Right renal pelvis (tissue), 4 donors: ENCODE results near the gene ABCC3. TPM values are rescaled to one million over a fixed set of nuclear protein-coding genes. Genes with fewer than 3 reads are reported as not detected.

Experiments
- DNase-seq, 4 donors: peaks; one replicate each; pipeline ENCODE4 v3.0.0-alpha.2; 2013; ENCODE audit warnings: low read depth in 4 of 4, low spot score in 3 of 4, missing footprints in 1 of 4
- polyA plus RNA-seq, 4 donors: library from polyadenylated mRNA; unstranded; fragments of 120-200 nt; gene quantifications; one replicate each; pipeline ENCODE4 v1.2.1, GENCODE V29; 2013; ENCODE audit not compliant: insufficient read length in 4 of 4

ABCC3 gene
- polyA plus RNA-seq, 4 donors, result 6.9 to 11.3 (median 9.7) TPM

DNA sequence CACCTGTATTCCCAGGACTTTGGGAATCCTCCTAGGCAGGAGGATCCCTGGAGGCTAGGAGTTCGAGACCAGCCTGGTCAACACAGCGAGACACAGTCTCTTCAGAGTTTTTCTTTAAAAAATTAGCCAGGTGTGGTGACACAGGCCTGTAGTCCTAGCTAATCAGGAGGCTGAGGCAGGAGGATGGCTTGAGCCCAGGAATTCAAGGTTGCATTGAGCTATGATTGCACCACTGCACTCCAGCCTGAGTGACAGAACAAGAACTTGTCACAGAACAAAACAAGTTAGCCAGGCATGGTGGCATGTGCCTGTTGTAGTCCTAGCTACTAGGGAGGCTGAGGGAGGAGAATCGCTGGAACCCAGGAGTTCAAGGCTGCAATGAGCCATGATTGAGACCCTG lies 48.3 kb downstream of the ABCC3 start:
- no peak for DNase-seq

DNA sequence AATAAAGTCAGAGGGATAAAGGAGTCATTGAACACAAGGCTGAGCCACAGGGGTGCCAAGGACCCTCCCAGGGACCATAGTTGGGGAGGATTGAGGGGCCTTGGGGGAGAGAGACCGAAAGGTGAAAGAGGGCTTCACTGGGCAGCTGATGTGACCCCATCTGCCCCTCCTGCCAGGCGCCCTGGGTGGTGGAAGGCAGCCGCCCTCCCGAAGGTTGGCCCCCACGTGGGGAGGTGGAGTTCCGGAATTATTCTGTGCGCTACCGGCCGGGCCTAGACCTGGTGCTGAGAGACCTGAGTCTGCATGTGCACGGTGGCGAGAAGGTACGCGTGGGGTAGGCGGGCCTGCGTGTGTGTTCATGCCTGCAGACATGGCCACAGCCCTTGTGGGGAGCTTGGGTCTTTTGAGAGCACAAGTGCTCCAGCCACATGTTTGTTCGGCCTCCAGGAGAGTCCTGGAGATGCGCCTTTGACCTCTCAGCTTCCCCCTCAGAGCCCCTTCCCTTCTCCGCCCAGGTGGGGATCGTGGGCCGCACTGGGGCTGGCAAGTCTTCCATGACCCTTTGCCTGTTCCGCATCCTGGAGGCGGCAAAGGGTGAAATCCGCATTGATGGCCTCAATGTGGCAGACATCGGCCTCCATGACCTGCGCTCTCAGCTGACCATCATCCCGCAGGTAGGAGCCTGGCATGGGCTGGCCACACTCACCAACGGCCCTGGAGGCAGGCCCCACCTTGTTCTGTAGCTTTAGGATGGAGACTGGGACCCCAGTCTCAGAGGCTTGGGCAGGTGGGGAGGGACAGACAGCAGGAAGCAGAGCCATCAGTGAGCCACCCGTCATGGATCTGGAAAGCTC lies 49.0 kb downstream of the ABCC3 start:
- DNase-seq, result no peak

DNA sequence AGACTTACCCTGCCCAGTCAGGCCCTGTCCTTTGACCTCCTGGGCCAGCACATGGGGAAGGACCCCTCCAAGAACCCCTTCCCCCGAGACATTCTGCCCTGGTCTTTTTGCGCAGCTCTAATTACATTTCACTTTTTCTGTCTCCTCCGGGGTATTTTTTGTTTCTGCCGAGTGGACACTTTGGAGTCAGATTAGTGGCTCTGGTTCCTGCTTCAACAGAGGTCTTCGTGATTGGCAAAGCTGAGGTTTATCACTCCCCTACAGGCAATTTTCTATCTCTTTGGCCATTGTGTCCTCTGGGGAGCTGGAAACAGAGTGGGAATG lies 49.6 kb downstream of the ABCC3 start:
- DNase-seq, result no peak

DNA sequence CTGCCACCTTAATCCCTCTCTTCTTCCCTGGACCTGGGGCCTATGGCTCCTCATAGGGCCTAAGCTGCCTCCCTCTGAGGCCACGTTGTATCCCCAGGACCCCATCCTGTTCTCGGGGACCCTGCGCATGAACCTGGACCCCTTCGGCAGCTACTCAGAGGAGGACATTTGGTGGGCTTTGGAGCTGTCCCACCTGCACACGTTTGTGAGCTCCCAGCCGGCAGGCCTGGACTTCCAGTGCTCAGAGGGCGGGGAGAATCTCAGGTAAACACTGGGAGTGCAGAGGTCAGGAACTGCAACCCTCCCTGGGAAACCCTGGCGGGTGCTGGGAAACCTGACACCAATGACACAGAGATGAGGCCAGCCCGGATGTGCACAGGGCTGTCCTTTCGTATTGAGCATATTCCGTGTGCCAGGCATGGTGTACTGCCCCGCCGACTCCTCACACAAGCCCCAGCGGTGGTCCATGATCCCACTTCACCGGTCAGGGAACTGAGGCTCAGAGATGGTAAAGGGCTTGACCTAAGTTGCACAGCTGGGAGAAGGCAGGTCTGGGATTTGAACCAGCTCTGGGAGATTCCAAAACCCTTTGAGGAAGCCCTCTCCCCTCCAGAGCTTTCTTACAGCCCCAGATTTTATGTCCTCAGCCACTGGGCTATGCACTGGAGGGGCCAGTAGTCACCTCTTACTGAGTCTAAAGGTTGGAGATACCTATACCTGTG lies 50.1 kb downstream of the ABCC3 start:
- DNase-seq, result no peak

DNA sequence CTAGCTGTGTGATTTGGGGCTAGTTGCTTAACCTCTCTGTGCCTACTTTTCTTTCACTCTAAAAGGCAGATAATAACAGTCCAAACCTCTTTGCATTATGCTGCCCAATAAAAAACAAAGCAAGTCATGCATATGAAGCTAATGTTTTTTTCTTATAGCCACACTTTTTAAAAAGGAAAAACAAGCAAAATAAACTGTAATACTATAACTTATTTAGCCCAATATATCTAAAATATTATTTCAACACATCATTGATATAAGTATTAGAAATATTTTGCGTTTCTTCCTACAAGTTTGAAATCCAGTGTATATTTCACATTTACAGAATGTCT lies 50.6 kb downstream of the ABCC3 start:
- DNase-seq, result no peak

DNA sequence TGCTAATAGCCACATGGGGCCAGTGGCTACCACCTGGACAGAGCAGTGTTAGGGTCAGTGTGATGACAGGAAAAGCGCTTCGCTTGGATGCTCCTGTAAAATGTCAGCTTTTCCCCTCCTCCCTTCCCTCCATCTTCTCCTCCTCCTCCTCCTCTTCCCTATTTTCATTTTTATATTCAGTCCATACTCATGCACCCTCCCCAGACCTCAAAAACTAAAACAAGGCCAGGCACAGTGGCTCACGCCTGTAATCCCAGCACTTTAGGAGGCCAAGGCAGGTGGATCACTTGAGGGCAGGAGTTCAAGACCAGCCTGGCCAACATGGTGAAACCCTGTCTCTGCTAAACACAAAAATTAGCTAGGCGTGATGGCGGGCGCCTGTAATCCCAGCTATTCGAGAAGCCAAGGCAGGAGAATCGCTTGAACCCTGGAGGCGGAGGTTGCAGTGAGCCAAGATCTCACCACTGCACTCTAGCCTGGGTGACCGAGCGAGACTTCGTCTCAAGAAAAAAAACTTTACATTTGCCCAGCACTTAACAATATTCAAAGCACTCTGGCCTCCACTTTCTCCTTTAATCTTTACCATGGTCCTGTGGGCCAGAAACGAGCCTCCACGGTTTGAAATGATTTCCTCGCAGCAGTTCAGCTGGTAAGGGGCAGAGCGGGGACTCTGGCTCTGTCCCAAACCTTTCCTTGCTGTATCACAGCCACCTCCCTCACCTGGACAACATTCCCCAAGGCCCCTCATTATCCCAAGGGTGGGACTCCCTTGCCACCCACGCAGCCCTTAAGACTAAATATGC lies 51.2 kb downstream of the ABCC3 start:
- no peak for DNase-seq

DNA sequence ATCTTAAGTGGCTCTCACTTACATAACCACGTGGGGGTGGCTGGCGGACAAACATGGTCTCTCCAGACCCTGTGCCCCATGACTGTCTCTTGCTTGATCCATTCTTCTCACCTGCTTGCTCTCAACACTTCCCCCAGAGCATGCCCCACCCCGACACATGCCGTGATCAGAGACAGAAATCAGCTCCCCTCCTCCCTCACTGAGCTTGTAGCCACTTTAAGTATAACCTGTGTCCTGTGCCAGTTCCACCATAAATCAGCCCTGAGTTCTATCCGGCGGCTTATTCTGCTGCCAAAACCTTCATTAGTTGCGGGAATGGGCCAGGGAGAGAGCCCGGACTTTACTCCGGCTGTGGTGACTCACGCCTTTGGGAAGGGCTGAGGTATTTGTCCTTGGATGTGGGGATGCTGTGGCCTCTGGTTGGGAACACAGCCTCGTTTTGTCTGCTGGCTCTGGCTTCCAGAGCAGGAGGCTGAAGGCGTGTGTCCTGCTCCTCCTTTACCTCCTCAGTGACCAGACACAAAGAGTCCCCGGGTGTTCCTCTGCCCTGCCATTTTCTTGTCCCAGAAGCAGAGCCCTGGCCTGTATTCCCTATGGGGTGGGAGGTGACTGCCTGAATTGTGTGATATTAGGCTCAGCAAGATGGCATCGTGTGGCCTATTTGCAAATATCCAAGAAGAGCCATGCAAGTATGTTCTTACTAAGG lies 52.0 kb downstream of the ABCC3 start:
- no peak for DNase-seq

DNA sequence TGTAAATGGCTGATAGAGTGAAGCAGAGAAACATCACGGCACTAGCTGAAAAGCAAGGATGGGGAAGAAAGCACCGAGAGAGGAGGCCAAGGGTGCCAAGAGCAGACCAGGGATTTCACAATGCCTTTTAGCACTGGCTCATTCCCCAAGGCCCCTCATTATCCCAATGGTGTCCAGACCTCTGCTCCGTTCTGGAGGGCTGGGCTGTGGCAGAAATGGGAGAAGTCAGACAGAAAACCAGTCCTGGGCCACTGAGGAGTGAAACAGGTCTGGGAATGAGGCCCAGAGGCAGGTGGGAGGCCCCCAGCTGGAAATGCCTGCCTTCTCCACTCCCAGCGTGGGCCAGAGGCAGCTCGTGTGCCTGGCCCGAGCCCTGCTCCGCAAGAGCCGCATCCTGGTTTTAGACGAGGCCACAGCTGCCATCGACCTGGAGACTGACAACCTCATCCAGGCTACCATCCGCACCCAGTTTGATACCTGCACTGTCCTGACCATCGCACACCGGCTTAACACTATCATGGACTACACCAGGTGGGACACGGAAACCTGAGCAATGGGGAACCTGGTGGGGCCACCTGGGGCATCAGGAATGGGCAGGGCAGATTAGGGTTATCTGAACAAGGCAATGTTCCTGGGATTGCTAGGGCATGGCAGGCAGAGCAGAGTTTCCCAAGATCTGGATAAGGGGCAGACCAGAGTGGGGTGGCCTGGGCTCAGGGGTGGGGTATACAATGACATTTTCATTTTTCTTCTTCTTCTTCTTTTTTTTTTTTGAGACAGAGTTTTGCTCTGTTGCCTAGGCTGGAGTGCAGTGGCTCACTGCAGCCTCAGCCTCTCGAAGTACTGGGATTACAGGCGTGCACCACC lies 52.8 kb downstream of the ABCC3 start:
- no peak for DNase-seq

DNA sequence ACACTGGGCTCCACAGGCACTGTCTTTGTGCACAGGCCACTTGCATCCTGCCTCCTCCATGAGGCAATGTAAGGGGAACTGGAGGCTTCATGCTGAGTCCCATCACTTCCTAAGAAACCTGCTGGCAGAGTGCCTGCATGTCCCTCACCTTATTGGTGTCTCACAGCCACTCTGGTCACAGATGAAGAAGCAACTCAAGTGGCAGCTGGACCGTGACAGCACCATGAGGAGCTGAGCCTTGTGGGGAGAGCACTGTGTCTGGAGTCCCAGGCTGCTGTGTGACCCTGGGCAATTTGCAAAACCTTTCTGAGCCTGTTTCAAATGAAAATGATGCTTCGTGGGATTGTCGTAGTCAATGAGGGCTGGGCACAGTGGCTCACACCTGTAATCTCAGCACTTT lies 53.6 kb downstream of the ABCC3 start:
- no peak for DNase-seq

DNA sequence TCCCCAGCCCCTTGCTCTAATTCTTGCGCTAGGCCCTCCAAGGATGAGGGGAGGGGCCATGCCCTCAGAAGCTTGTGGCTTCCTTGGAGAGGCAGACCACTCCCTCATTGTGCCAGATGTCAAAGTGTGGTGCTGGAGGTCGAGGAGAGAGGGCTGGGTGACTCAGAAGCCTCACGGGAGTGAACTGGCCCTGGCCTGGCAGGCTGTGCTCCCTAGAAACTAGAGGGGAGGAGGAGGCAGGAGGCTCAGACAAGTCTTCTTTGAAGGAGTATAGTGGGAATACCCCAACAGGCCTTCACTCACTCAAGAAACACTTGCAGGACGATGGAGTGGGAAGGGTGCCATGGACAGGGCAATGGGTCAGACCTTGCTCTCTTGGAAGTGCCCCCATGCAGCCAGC lies 54.6 kb downstream of the ABCC3 start:
- DNase-seq, result no peak

DNA sequence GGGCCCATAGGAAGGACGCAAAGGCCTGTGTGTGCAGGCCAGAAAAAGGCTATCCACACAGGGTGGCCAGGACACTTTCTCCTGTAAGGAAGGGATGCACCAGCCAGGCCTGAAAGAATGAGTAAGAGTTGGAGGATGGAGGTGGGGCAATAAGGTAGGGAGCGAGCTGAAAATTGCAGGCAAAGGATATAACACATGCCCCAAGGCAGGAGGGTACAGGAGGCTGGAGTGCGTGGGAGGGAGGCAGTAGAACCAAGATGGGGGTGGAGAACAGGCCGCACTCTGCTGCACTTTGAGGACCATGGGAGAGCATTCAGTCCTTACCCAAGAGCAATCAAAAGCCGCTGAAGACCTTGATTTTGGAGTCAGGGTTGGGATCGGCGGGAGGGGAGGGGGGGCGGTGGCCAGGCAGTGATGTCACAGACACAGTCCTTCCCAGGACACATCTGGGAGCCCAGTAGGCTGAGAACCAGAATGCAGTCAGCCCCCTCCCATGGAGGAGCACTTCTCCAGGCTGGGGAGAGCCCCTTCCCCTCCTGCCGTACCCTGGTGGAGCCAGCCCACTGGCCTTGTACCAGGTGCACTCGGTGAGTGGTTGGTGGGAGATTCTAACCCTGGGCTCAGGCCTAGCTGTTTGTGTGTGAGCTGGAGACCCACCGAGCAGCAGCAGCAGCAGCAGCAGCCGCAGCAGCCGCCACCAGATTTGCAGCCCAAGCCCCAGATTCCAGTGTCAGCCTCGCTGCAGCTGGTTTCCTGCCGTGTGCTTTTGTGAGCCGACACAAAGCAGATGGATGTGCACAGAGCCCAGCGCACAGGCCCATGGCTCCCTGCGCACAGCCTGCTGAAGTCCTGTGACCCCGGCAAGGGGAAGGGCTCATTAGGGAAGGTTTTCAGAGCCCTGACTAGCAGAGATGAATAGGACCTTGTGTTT lies 55.5 kb downstream of the ABCC3 start:
- no peak for DNase-seq

DNA sequence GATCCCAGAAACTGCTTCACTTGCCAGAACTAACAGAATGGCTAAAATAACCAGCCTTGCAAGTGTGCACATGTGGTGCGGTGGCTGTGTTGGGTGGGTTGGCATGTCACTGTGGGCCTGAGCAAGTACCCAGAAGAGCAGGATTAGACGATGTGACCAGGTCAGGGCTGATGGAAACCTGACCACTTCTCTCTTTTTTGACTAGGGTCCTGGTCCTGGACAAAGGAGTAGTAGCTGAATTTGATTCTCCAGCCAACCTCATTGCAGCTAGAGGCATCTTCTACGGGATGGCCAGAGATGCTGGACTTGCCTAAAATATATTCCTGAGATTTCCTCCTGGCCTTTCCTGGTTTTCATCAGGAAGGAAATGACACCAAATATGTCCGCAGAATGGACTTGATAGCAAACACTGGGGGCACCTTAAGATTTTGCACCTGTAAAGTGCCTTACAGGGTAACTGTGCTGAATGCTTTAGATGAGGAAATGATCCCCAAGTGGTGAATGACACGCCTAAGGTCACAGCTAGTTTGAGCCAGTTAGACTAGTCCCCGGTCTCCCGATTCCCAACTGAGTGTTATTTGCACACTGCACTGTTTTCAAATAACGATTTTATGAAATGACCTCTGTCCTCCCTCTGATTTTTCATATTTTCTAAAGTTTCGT lies 56.3 kb downstream of the ABCC3 start:
- DNase-seq, result no peak

DNA sequence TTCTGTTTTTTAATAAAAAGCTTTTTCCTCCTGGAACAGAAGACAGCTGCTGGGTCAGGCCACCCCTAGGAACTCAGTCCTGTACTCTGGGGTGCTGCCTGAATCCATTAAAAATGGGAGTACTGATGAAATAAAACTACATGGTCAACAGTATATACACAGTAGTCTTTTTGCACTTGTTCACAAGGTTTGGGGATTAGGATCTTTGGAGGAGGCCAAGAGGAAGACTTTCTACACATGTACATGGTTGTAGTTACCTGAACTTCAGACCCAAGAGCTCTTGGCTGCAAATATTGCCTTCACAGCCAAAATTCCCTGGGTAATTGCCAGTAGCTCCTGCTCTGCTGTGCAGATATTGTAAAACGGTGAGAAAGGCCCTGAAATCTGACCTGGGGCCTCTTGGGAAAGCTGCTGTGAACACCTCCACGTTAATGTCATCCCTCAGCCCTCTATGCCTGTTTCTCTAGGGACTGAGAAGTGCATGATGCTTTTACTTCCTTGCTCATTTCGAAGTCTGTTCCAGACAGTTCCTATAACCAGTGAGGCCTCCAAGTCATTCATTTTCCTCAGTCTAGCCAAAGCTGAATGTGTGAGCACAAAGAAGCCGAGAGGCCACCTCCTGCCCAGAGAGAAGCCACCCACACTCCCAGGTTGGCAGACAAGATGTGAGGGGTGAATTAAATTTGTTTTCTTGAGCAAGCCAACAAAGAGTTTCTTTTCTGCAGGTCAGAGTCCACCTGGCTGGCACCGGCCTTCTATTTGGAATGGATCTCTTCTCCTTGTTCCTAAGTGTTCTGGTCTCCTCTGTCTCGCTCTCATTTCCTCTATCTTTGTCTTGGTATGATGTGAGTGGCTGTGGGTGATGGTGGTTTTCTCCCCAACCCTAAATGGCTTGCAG lies 57.1 kb downstream of the ABCC3 start:
- DNase-seq, result no peak

DNA sequence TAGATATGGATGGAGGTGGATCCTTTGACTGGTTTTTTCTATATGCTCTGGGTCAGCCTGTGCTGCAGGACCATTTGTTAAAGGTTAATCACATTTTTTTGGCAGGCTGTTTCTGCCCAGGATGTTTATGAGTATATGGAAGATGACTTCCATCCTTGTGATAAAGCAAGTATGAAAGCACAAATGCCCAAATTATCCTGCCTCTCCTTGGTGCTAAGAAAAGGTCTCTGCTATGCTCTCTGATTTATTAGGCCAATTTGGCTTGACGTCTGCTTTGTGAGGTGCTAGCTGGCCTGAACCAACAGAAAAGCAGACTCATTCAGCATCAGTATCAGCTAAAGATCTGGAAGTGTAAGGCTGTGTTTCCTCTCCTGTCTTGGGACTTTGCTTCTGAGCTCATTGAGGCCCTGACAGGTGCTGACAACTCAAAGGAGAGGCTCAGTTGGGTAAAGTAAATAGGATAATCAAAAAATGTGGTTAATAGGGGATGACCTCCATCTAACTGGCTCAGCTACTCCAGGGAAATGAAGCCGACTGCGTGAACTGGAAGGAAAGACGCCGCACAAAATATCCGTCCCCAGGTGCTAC lies 57.9 kb downstream of the ABCC3 start:
- no peak for DNase-seq

DNA sequence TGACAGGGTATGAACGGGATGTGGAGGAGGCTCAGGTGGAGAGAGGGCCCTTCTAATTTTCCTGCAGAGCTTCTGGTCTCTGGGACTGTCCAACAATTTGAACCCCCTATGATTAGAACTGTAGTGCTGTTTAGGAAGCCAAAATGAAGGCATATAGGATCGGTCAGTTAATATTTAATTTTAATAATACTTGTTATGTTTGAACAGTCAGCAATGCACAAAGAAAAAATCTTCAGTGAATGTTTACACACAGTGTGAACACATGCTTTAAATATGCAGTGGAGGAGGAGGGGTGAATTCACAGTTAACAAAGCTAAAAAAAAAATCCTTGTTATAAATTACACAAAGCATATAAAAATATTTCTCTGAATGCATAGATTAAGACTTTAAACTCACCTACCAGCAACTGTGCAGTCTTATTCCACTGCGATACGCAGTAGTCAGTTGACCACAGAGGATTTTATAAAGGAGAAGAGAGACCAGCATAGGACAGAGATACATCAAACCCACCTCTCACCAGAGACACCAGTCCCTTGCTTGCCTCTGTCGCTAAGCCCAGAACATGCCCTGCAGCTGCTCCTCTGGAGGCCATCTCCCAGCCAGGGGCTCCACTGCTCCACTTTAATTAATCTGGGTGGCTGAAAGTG lies 58.5 kb downstream of the ABCC3 start:
- DNase-seq, result no peak

DNA sequence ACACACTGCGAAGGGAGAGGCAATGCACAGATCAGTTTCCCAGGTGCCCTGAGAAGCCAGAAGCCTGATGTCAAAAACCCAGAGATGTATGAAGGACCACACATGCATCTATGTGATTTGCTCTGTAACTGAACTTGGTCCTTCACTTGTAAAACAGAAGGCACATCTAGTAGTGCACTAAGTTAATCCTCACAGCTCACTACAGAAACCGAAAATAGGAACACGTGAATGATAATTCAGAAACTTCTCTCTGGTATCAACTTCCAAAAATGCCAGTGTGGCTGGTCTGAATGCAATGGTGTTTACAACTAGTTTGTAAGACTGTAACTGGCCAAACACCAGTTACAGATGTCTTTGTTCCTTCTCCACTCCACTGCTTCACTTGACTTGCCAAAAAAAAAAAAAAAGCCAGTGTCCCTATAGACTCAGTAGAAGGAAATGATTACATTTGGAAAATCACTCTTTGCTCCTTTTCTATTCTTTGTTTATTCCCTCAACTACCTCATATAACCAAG lies 61.7 kb downstream of the ABCC3 start:
- no peak for DNase-seq
